Glutamatergic neuron (in vitro differentiated cells): Measurements from ENCODE around the gene INO80D. TPM values are rescaled to one million over a fixed set of nuclear protein-coding genes. Genes with fewer than 3 reads are reported as not detected.

Experiments
- DNase-seq: peaks from one replicate; pipeline ENCODE4 v3.0.0; 2022
- H3K27ac Mint-ChIP-seq: one replicate; pipeline ENCODE4 v1.8.0; 2020; ENCODE audit warnings: mild to moderate bottlenecking, mixed read lengths, inconsistent platforms; ENCODE audit not compliant: unreplicated experiment
- H3K27me3 Mint-ChIP-seq: one replicate; pipeline ENCODE4 v1.8.0; 2020; ENCODE audit warnings: mild to moderate bottlenecking, moderate library complexity, mixed read lengths, inconsistent platforms; ENCODE audit not compliant: unreplicated experiment
- H3K36me3 Mint-ChIP-seq: one replicate; pipeline ENCODE4 v1.8.0; 2020; ENCODE audit warnings: mild to moderate bottlenecking, mixed read lengths, inconsistent platforms; ENCODE audit not compliant: unreplicated experiment
- H3K4me1 Mint-ChIP-seq: one replicate; pipeline ENCODE4 v1.8.0; 2020; ENCODE audit warnings: mild to moderate bottlenecking, low read depth, mixed read lengths, inconsistent platforms; ENCODE audit not compliant: unreplicated experiment
- H3K4me3 Mint-ChIP-seq: one replicate; pipeline ENCODE4 v1.8.0; 2020; ENCODE audit warnings: mild to moderate bottlenecking, mixed read lengths, inconsistent platforms; ENCODE audit not compliant: unreplicated experiment
- H3K9me3 Mint-ChIP-seq: one replicate; pipeline ENCODE4 v1.8.0; 2020; ENCODE audit warnings: mild to moderate bottlenecking, moderate library complexity, mixed read lengths, inconsistent platforms; ENCODE audit not compliant: unreplicated experiment
- total RNA-seq: library from RNA; stranded (reverse); fragmentation: NEBNext Ultra II Directional; extraction: Animal tissue kit (Norgen Biotek cat#: 25700); gene quantifications from one replicate; pipeline ENCODE4 v1.2.1, GENCODE V29; 2021; ENCODE audit not compliant: unreplicated experiment
- TF ChIP-seq, protein P1 (sequence below): fragments of 200-600 bp; sonication (generic); IDR thresholded peaks from one replicate; pipeline ENCODE4 v1.5.0; 2021; ENCODE audit not compliant: partially characterized antibody, unreplicated experiment

INO80D gene
- total RNA-seq, 1 donor from 2014 or later: 25.0 TPM

DNA sequence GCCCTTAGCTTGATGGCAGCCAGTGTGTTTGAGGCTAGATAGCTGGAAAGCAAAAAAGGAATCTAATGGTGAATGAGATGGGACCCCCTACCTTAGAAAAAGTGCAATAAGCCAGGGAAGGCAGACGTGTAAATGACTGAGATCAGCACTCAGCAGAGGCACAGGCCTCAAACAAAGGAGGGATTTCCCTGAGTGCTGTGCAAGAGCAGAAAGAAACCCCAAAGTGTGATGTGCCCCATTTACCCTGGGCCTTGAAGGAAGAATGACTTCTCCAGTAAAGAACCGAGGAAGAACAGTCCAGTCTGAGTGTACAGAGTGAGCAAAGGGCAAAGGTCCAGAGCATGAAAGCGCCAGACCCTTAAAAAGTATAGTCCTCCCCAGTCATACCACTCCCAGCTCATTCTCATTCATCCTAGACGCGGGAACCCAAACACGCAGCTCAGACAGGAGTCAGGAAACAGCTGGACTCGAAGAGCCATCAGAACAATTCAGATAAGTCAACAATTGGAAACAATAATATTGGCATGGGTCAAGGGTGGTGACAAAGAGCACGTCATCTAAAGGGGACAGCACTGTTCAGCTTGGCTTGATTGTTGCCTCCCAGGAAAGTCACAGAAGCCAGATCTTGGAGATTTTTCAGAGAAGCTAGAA, 121.7 kb downstream of the INO80D start:
- Mint-ChIP-seq H3K36me3 (no peaks in the 10 kb centered on the region), H3K9me3 (peaks cover 2% of the 10 kb centered on the region), H3K27ac (no peak overlapping the region), H3K4me1 (peaks cover 6% of the 10 kb centered on the region), H3K27me3 (peaks cover 10% of the 10 kb centered on the region), H3K4me3 (no peak overlapping the region)
- DNase-seq: no peak
- TF ChIP-seq, protein P1, sequence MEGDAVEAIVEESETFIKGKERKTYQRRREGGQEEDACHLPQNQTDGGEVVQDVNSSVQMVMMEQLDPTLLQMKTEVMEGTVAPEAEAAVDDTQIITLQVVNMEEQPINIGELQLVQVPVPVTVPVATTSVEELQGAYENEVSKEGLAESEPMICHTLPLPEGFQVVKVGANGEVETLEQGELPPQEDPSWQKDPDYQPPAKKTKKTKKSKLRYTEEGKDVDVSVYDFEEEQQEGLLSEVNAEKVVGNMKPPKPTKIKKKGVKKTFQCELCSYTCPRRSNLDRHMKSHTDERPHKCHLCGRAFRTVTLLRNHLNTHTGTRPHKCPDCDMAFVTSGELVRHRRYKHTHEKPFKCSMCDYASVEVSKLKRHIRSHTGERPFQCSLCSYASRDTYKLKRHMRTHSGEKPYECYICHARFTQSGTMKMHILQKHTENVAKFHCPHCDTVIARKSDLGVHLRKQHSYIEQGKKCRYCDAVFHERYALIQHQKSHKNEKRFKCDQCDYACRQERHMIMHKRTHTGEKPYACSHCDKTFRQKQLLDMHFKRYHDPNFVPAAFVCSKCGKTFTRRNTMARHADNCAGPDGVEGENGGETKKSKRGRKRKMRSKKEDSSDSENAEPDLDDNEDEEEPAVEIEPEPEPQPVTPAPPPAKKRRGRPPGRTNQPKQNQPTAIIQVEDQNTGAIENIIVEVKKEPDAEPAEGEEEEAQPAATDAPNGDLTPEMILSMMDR: no peak

DNA sequence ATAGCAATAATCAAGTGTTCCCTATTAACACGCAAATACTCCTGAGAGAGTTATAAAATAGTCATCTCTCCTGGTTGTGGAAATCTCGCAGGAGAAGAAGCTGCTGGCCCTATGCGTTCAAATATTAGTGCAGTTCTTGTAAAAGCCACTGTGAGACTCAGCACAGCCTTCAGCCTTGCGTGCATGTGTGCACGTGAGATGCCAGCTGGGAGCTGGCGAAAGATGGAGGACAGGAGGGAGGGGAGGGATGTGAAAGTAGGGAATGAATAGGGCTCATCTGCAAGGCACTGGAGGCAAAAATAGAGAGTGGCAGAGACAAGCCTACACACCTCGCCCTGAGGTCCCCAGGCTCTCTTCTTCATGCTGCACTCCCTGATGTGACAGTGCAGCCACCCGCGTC, 126.5 kb downstream of the INO80D start:
- TF ChIP-seq, protein P1: no peak
- Mint-ChIP-seq H3K9me3 (peaks cover 2% of the 10 kb centered on the region), H3K4me3 (no peak overlapping the region), H3K27ac (no peak overlapping the region), H3K36me3 (no peaks in the 10 kb centered on the region), H3K27me3 (peaks cover 12% of the 10 kb centered on the region), H3K4me1 (peaks cover 5% of the 10 kb centered on the region)
- no peak for DNase-seq

DNA sequence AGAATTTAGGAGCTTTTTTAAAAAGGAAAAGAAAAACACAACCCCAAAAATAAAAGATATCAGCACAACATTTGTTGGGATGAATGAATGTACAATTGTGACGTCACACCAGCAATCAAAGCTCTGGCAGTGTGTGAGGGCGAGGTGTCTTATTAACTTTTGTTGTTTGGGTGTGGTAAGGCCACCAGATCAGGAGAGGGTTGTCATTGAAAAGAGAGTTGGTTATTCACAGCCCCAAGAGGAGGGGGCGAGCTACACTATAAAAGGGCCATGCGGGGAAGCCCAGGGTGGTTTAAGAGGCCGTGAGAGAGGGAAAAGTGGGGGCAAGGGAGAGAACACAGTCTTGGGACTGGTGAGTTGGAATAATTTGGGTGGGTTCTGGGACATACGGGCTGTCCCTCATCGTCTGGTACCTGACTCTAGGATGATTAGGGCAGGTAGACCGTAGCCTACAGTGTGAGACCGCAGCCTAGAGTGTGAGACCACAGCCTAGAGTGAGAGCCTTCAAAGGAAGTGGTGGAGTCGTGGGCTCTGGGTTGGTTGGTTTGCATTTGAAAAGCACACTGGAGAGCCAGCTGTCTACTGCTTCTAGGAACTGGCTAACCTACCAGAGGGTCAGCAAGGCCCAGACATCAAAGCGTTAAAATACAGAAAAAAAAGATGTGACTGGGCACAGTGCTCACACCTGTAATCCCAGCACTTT, 128.4 kb downstream of the INO80D start:
- DNase-seq: no peak
- Mint-ChIP-seq H3K4me3 (no peak overlapping the region), H3K9me3 (peaks cover 4% of the 10 kb centered on the region), H3K27ac (no peak overlapping the region), H3K36me3 (no peaks in the 10 kb centered on the region), H3K4me1 (peaks cover 5% of the 10 kb centered on the region), H3K27me3 (peaks cover 12% of the 10 kb centered on the region)
- TF ChIP-seq, protein P1: no peak

GRCh38 chr2:205954707-205955106, 131.3 kb downstream of the INO80D start:
- Mint-ChIP-seq H3K9me3 (peaks cover 2% of the 10 kb centered on the region), H3K27me3 (peaks cover 2% of the 10 kb centered on the region), H3K4me1 (peaks cover 5% of the 10 kb centered on the region), H3K27ac (no peak overlapping the region), H3K36me3 (no peaks in the 10 kb centered on the region), H3K4me3 (no peak overlapping the region)
- TF ChIP-seq, protein P1: no peak
- no peak for DNase-seq

DNA sequence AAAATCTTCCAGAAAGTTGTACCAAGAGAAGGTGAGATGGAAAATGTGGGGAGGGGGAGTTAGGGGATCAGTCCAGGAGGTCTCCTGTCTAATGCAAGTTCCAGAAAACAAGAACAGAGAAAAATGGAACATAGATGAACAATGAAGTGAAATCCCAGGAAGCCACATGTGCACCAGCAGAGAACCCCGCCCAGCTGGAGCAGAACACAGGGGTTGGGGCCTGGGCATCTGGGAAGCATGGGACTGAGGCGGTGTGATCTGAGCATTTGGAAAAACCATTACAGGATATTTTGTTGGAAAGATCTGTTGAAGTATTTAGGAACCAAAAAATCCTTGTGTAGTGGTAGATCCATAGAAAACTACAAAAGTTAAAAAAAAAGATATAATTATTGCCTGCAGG, 133.7 kb downstream of the INO80D start:
- H3K4me3 Mint-ChIP-seq: no peak overlapping the region
- H3K27ac Mint-ChIP-seq: no peak overlapping the region
- H3K36me3 Mint-ChIP-seq: no peaks in the 10 kb centered on the region
- peaks cover 8% of the 10 kb centered on the region for H3K4me1 Mint-ChIP-seq
- H3K9me3 Mint-ChIP-seq: peaks cover 5% of the 10 kb centered on the region
- no peaks in the 10 kb centered on the region for H3K27me3 Mint-ChIP-seq
- no peak for DNase-seq
- TF ChIP-seq, protein P1: no peak
